GM23248 (cell line): ENCODE measurements around the gene P3H3.

Experiments
- EZH2 ChIP-seq: fragments of 200-600 bp; sonication (generic); IDR thresholded peaks from 2 replicates; pipeline ENCODE4 v1.6.1; 2018; ENCODE audit warnings: antibody characterized with exemption, mild to moderate bottlenecking; ENCODE audit not compliant: insufficient read depth, poor library complexity, severe bottlenecking
- EZH2phosphoT487 ChIP-seq: fragments of 200-600 bp; sonication (generic); IDR thresholded peaks from 2 replicates; pipeline ENCODE4 v1.6.1; 2018; ENCODE audit warnings: antibody characterized with exemption, moderate library complexity, mild to moderate bottlenecking, low read depth; ENCODE audit not compliant: insufficient read depth

- TF ChIP-seq EZH2 (no peak), EZH2phosphoT487 (no peak)
Observed at GRCh38 chr12:6832125-6832524, 3.9 kb downstream of the P3H3 start.
